ENCODE data around the gene PNLDC1.
"Not testable (repeated sequence)": the region's sequence is repeated elsewhere in the genome, so short reads cannot be mapped to it uniquely, and the experiment has no call there.

The PNLDC1 gene

GRCh38 chr6:159790149-159790955, 9.7 kb upstream of the PNLDC1 start, which contains the start of gene MRPL18:
MRPL18 (plus strand) TSS chr6:159790467; CDS start chr6:159790588, 121 bp downstream.
- H2BK15ac ChIP-seq (ENCODE audit: low read depth, poor library complexity, severe bottlenecking) = peak within 1 kb of the TSS; percentile 40
- H3K4ac ChIP-seq (ENCODE audit: low read depth in 1 of 2, low read length in 2 of 2) = peak within 1 kb of the TSS; percentile 81 to 96
- H2AK5ac ChIP-seq (ENCODE audit: low read length, severe bottlenecking) = peak within 1 kb of the TSS; percentile 91
- no peaks in the 10 kb centered on the region for H3K9me3 ChIP-seq (ENCODE audit: control insufficient read depth, low read length)
- peaks cover 11% of the 10 kb centered on the region for H3K4me1 ChIP-seq (ENCODE audit: control insufficient read depth, insufficient read depth, low read depth, low read length)
- H3K14ac ChIP-seq (ENCODE audit: low read length in 2 of 2) = peak within 1 kb of the TSS; percentile 68 to 100
- peak within 1 kb of the TSS; percentile 91 for H3K27ac ChIP-seq (ENCODE audit: low read length, poor library complexity, severe bottlenecking)
- H3K79me1 ChIP-seq (replicated peaks; ENCODE audit: low read length, poor library complexity, severe bottlenecking) = peaks cover 3% of the 10 kb centered on the region
- peak within 1 kb of the TSS; percentile 97 for H3K4me2 ChIP-seq (ENCODE audit: low read length, poor library complexity, severe bottlenecking)
- peak within 1 kb of the TSS; percentile 95 for H2AFZ ChIP-seq (ENCODE audit: low read depth, low read length)
- peak within 1 kb of the TSS; percentile 96 for H3K9ac ChIP-seq (ENCODE audit: low read length)
- WGBS = under 1% methylated on average over 56 of the region's 56 CpGs
- peaks cover 3 to 54% of the 10 kb centered on the region in 2 experiments for H3K36me3 ChIP-seq (ENCODE audit: control insufficient read depth in 1 of 2, insufficient read depth in 2 of 2, low read depth in 1 of 2, low read length in 2 of 2)
- H2BK12ac ChIP-seq (ENCODE audit: low read length in 2 of 2) = no peak within 1 kb of the TSS
- peak within 1 kb of the TSS; percentile 99 for H3K4me3 ChIP-seq (ENCODE audit: insufficient read depth in 1 of 2, low read depth in 1 of 2, low read length in 2 of 2)
- no peak within 1 kb of the TSS for H2BK120ac ChIP-seq (ENCODE audit: low read depth, low read length)
- H2BK5ac ChIP-seq (ENCODE audit: low read depth, low read length, poor library complexity, severe bottlenecking) = peak within 1 kb of the TSS; percentile 89
- H3K27me3 ChIP-seq (ENCODE audit: control insufficient read depth in 1 of 2, insufficient read depth in 1 of 2, low read length in 2 of 2) = no peaks in the 10 kb centered on the region
- H3K18ac ChIP-seq (ENCODE audit: low read depth in 1 of 2, low read length in 2 of 2) = peak within 1 kb of the TSS; percentile 68 to 99
- peak within 1 kb of the TSS; percentile 91 for H4K91ac ChIP-seq (ENCODE audit: low read length)
- DNase-seq = peak; percentile 99
- H3K23ac ChIP-seq (ENCODE audit: low read length in 2 of 2) = peak within 1 kb of the TSS in 1 of 2 experiments; percentile 99
- peak within 1 kb of the TSS; percentile 98 for H4K8ac ChIP-seq (ENCODE audit: low read length)

GRCh38 chr6:159790956-159791598, 9.0 kb upstream of the PNLDC1 start:
- Histone ChIP-seq H2AK5ac (ENCODE audit: low read length, severe bottlenecking) (no peak overlapping the region), H3K4me2 (ENCODE audit: low read length, poor library complexity, severe bottlenecking) (peak overlapping the region; percentile 82), H4K91ac (ENCODE audit: low read length) (no peak overlapping the region), H2BK12ac (ENCODE audit: low read length in 2 of 2) (no peak overlapping the region), H3K4ac (ENCODE audit: low read depth in 1 of 2, low read length in 2 of 2) (peak overlapping the region in 1 of 2 experiments; percentile 86), H2BK15ac (ENCODE audit: low read depth, poor library complexity, severe bottlenecking) (no peak overlapping the region), H3K4me3 (ENCODE audit: insufficient read depth in 1 of 2, low read depth in 1 of 2, low read length in 2 of 2) (peak overlapping the region; percentile 60 to 99), H3K14ac (ENCODE audit: low read length in 2 of 2) (peak overlapping the region in 1 of 2 experiments; percentile 11), H3K9ac (ENCODE audit: low read length) (peak overlapping the region; percentile 96), H3K79me1 (replicated peaks; ENCODE audit: low read length, poor library complexity, severe bottlenecking) (peaks cover 3% of the 10 kb centered on the region), H3K23ac (ENCODE audit: low read length in 2 of 2) (peak overlapping the region in 1 of 2 experiments; percentile 9), H3K36me3 (ENCODE audit: control insufficient read depth in 1 of 2, insufficient read depth in 2 of 2, low read depth in 1 of 2, low read length in 2 of 2) (peaks cover 8 to 53% of the 10 kb centered on the region in 2 experiments), H3K4me1 (ENCODE audit: control insufficient read depth, insufficient read depth, low read depth, low read length) (peaks cover 11% of the 10 kb centered on the region), H3K9me3 (ENCODE audit: control insufficient read depth, low read length) (no peaks in the 10 kb centered on the region), H3K27ac (ENCODE audit: low read length, poor library complexity, severe bottlenecking) (peak overlapping the region; percentile 91), H2BK5ac (ENCODE audit: low read depth, low read length, poor library complexity, severe bottlenecking) (no peak overlapping the region), H4K8ac (ENCODE audit: low read length) (no peak overlapping the region), H2BK120ac (ENCODE audit: low read depth, low read length) (no peak overlapping the region), H2AFZ (ENCODE audit: low read depth, low read length) (no peak overlapping the region), H3K18ac (ENCODE audit: low read depth in 1 of 2, low read length in 2 of 2) (no peak overlapping the region), H3K27me3 (ENCODE audit: control insufficient read depth in 1 of 2, insufficient read depth in 1 of 2, low read length in 2 of 2) (no peaks in the 10 kb centered on the region)
- peak; percentile 17 for DNase-seq
- WGBS = 22% methylated on average over 17 of the region's 18 CpGs

DNA sequence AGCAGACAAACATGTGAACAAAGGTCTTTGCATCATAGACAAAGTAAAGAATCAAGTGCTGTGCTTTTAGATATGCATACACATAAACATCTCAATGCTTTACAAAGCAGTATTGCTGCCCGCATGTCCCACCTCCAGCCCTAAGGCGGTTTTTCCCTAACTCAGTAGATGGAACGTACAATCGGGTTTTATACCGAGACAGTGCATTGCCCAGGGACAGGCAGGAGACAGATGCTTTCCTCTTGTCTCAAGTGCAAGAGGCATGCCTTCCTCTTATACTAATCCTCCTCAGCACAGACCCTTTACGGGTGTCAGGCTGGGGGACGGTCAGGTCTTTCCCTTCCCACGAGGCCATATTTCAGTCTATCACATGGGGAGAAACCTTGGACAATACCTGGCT, 5.1 kb upstream of the PNLDC1 start:
- H3K4ac ChIP-seq (ENCODE audit: low read depth in 1 of 2, low read length in 2 of 2); H3K9me3 ChIP-seq (ENCODE audit: control insufficient read depth, low read length); H3K9ac ChIP-seq (ENCODE audit: low read length); H3K27ac ChIP-seq (ENCODE audit: low read length, poor library complexity, severe bottlenecking); H3K23ac ChIP-seq (ENCODE audit: low read length in 2 of 2); H3K4me3 ChIP-seq (ENCODE audit: insufficient read depth in 1 of 2, low read depth in 1 of 2, low read length in 2 of 2); H3K14ac ChIP-seq (ENCODE audit: low read length in 2 of 2); H3K18ac ChIP-seq (ENCODE audit: low read depth in 1 of 2, low read length in 2 of 2); H3K4me1 ChIP-seq (ENCODE audit: control insufficient read depth, insufficient read depth, low read depth, low read length); H2AK5ac ChIP-seq (ENCODE audit: low read length, severe bottlenecking); H2BK5ac ChIP-seq (ENCODE audit: low read depth, low read length, poor library complexity, severe bottlenecking); H2BK120ac ChIP-seq (ENCODE audit: low read depth, low read length); H4K91ac ChIP-seq (ENCODE audit: low read length); H3K27me3 ChIP-seq (ENCODE audit: control insufficient read depth in 1 of 2, insufficient read depth in 1 of 2, low read length in 2 of 2); H4K8ac ChIP-seq (ENCODE audit: low read length); H2BK12ac ChIP-seq (ENCODE audit: low read length in 2 of 2); H2AFZ ChIP-seq (ENCODE audit: low read depth, low read length); H3K79me1 ChIP-seq (replicated peaks; ENCODE audit: low read length, poor library complexity, severe bottlenecking); H2BK15ac ChIP-seq (ENCODE audit: low read depth, poor library complexity, severe bottlenecking); H3K4me2 ChIP-seq (ENCODE audit: low read length, poor library complexity, severe bottlenecking); DNase-seq: not testable (repeated sequence)
- H3K36me3 ChIP-seq (ENCODE audit: control insufficient read depth in 1 of 2, insufficient read depth in 2 of 2, low read depth in 1 of 2, low read length in 2 of 2) = peaks cover 14 to 73% of the 10 kb centered on the region in 2 experiments
- WGBS = 96% methylated on average over 6 of the region's 8 CpGs

- H2BK120ac ChIP-seq (ENCODE audit: low read depth, low read length) = no peak overlapping the region
- DNase-seq = no peak
- no peak overlapping the region for H3K23ac ChIP-seq (ENCODE audit: low read length in 2 of 2)
- H3K36me3 ChIP-seq (ENCODE audit: control insufficient read depth in 1 of 2, insufficient read depth in 2 of 2, low read depth in 1 of 2, low read length in 2 of 2) = peaks cover 20 to 63% of the 10 kb centered on the region in 2 experiments
- no peak overlapping the region for H2BK15ac ChIP-seq (ENCODE audit: low read depth, poor library complexity, severe bottlenecking)
- H3K4ac ChIP-seq (ENCODE audit: low read depth in 1 of 2, low read length in 2 of 2) = no peak overlapping the region
- H2BK12ac ChIP-seq (ENCODE audit: low read length in 2 of 2) = no peak overlapping the region
- no peaks in the 10 kb centered on the region for H3K9me3 ChIP-seq (ENCODE audit: control insufficient read depth, low read length)
- no peak overlapping the region for H3K18ac ChIP-seq (ENCODE audit: low read depth in 1 of 2, low read length in 2 of 2)
- no peak overlapping the region for H2AFZ ChIP-seq (ENCODE audit: low read depth, low read length)
- no peaks in the 10 kb centered on the region for H3K27me3 ChIP-seq (ENCODE audit: control insufficient read depth in 1 of 2, insufficient read depth in 1 of 2, low read length in 2 of 2)
- H3K4me1 ChIP-seq (ENCODE audit: control insufficient read depth, insufficient read depth, low read depth, low read length) = no peaks in the 10 kb centered on the region
- WGBS = 0% methylated on average over 1 of the region's 1 CpG
- H4K91ac ChIP-seq (ENCODE audit: low read length) = no peak overlapping the region
- H3K79me1 ChIP-seq (replicated peaks; ENCODE audit: low read length, poor library complexity, severe bottlenecking) = peaks cover 7% of the 10 kb centered on the region
- H4K8ac ChIP-seq (ENCODE audit: low read length) = no peak overlapping the region
- no peak overlapping the region for H3K27ac ChIP-seq (ENCODE audit: low read length, poor library complexity, severe bottlenecking)
- no peak overlapping the region for H3K4me2 ChIP-seq (ENCODE audit: low read length, poor library complexity, severe bottlenecking)
- no peak overlapping the region for H3K9ac ChIP-seq (ENCODE audit: low read length)
- no peak overlapping the region for H3K14ac ChIP-seq (ENCODE audit: low read length in 2 of 2)
- H2AK5ac ChIP-seq (ENCODE audit: low read length, severe bottlenecking) = no peak overlapping the region
- H2BK5ac ChIP-seq (ENCODE audit: low read depth, low read length, poor library complexity, severe bottlenecking) = no peak overlapping the region
- H3K4me3 ChIP-seq (ENCODE audit: insufficient read depth in 1 of 2, low read depth in 1 of 2, low read length in 2 of 2) = no peak overlapping the region
Observed at GRCh38 chr6:159797554-159797953, 2.5 kb upstream of the PNLDC1 start.

All from mesenchymal stem cell (in vitro differentiated cells and primary cell).